Activated naive CD4-positive, alpha-beta T cell treated with anti-CD3 and anti-CD28 coated beads for 36 hours (primary cell): ENCODE data around the gene CCR6. TPM values are rescaled to one million over a fixed set of nuclear protein-coding genes. Genes with fewer than 3 reads are reported as not detected.
"Not testable (repeated sequence)": the region's sequence is repeated elsewhere in the genome, so short reads cannot be mapped to it uniquely, and the experiment has no call there.

Experiments
- CTCF ChIA-PET: fragments of 350-600 bp; sonication (Branson Sonifier 250); formaldehyde crosslinking; loops from one replicate; lab custom pipeline; 2021; ENCODE audit warnings: antibody characterized with exemption; lab: Charles Lee
- DNase-seq: peaks from one replicate; pipeline ENCODE4 v3.0.0-alpha.2; 2020
- H3K27ac Mint-ChIP-seq: one replicate; pipeline ENCODE4 v1.8.0; 2021; ENCODE audit warnings: mild to moderate bottlenecking, mixed read lengths
- H3K27me3 Mint-ChIP-seq: one replicate; pipeline ENCODE4 v1.8.0; 2021; ENCODE audit warnings: low read depth, mixed read lengths
- H3K36me3 Mint-ChIP-seq: one replicate; pipeline ENCODE4 v1.8.0; 2021; ENCODE audit warnings: low read depth, mixed read lengths
- H3K4me1 Mint-ChIP-seq: one replicate; pipeline ENCODE4 v1.8.0; 2021; ENCODE audit warnings: low read depth, mixed read lengths
- H3K4me3 Mint-ChIP-seq: one replicate; pipeline ENCODE4 v1.8.0; 2021; ENCODE audit warnings: mild to moderate bottlenecking, moderate library complexity, mixed read lengths
- H3K9me3 Mint-ChIP-seq: one replicate; pipeline ENCODE4 v1.8.0; 2021; ENCODE audit warnings: mixed read lengths
- intact Hi-C: fragments of 100-400 bp; cut with micrococcal nuclease; formaldehyde crosslinking; loops from one replicate; pipeline ENCODE4 v1.15.1; 2023
- total RNA-seq, 2 experiments: library from RNA; stranded (reverse); gene quantifications; one replicate each; pipeline ENCODE4 v1.2.3, GENCODE V29; 2021

Gene CCR6
- total RNA-seq, 2 experiments from 2014 or later: 0.31 to 0.37 TPM

GRCh38 chr6:167171300-167171699, 48.4 kb downstream of the CCR6 start:
- CTCF ChIA-PET, H3K27ac Mint-ChIP-seq, H3K4me3 Mint-ChIP-seq, H3K36me3 Mint-ChIP-seq, H3K27me3 Mint-ChIP-seq, intact Hi-C loops, DNase-seq, H3K4me1 Mint-ChIP-seq, H3K9me3 Mint-ChIP-seq: not testable (repeated sequence)

- CTCF ChIA-PET: not testable (repeated sequence)
Measured at GRCh38 chr6:167172011-167172410, 49.1 kb downstream of the CCR6 start.

GRCh38 chr6:167177271-167177670, 54.4 kb downstream of the CCR6 start:
- H3K9me3 Mint-ChIP-seq, H3K36me3 Mint-ChIP-seq, CTCF ChIA-PET, intact Hi-C loops, H3K4me1 Mint-ChIP-seq, H3K27me3 Mint-ChIP-seq, H3K4me3 Mint-ChIP-seq, H3K27ac Mint-ChIP-seq, DNase-seq: not testable (repeated sequence)

More at GRCh38 chr6:167172011-167172410, 49.1 kb downstream of the CCR6 start:
- H3K27me3 Mint-ChIP-seq, H3K36me3 Mint-ChIP-seq, H3K27ac Mint-ChIP-seq, H3K4me3 Mint-ChIP-seq, intact Hi-C loops, DNase-seq, H3K9me3 Mint-ChIP-seq, H3K4me1 Mint-ChIP-seq: not testable (repeated sequence)

- H3K27me3 Mint-ChIP-seq, intact Hi-C loops, H3K9me3 Mint-ChIP-seq, H3K27ac Mint-ChIP-seq, H3K4me1 Mint-ChIP-seq, CTCF ChIA-PET, H3K36me3 Mint-ChIP-seq, DNase-seq, H3K4me3 Mint-ChIP-seq: not testable (repeated sequence)
Measured at GRCh38 chr6:167178896-167179655, 56.2 kb downstream of the CCR6 start.

GRCh38 chr6:167180086-167180485, 57.2 kb downstream of the CCR6 start:
- H3K27ac Mint-ChIP-seq, H3K4me3 Mint-ChIP-seq, CTCF ChIA-PET, H3K4me1 Mint-ChIP-seq, DNase-seq, H3K36me3 Mint-ChIP-seq, H3K9me3 Mint-ChIP-seq, H3K27me3 Mint-ChIP-seq: not testable (repeated sequence)
- intact Hi-C loops: loop anchor here (5.0 kb wide), 2 partner anchors 112 to 717 kb away; partner anchors contain the start of gene UNC93A

- H3K36me3 Mint-ChIP-seq, DNase-seq, H3K27ac Mint-ChIP-seq, H3K4me3 Mint-ChIP-seq, H3K9me3 Mint-ChIP-seq, H3K27me3 Mint-ChIP-seq, H3K4me1 Mint-ChIP-seq, CTCF ChIA-PET: not testable (repeated sequence)
- intact Hi-C loops: loop anchor here (5.0 kb wide), 2 partner anchors 111 to 716 kb away; partner anchors contain the start of gene UNC93A
Measured at GRCh38 chr6:167181351-167181750, 58.5 kb downstream of the CCR6 start.

GRCh38 chr6:167182913-167183314, 60.0 kb downstream of the CCR6 start:
- H3K27me3 Mint-ChIP-seq, H3K27ac Mint-ChIP-seq: not testable (repeated sequence)

GRCh38 chr6:167185101-167185500, 62.2 kb downstream of the CCR6 start:
- H3K27ac Mint-ChIP-seq, H3K9me3 Mint-ChIP-seq, H3K27me3 Mint-ChIP-seq, intact Hi-C loops, H3K4me1 Mint-ChIP-seq, DNase-seq, CTCF ChIA-PET, H3K4me3 Mint-ChIP-seq, H3K36me3 Mint-ChIP-seq: not testable (repeated sequence)

More at GRCh38 chr6:167182913-167183314, 60.0 kb downstream of the CCR6 start:
- H3K36me3 Mint-ChIP-seq, DNase-seq, H3K9me3 Mint-ChIP-seq, H3K4me1 Mint-ChIP-seq, H3K4me3 Mint-ChIP-seq, CTCF ChIA-PET: not testable (repeated sequence)
- intact Hi-C loops: loop anchor here (5.0 kb wide), 2 partner anchors 109 to 714 kb away; partner anchors contain the start of gene UNC93A

- H3K27ac Mint-ChIP-seq, H3K9me3 Mint-ChIP-seq, H3K27me3 Mint-ChIP-seq, H3K4me1 Mint-ChIP-seq, H3K36me3 Mint-ChIP-seq, CTCF ChIA-PET, intact Hi-C loops, H3K4me3 Mint-ChIP-seq, DNase-seq: not testable (repeated sequence)
Measured at GRCh38 chr6:167187275-167187674, 64.4 kb downstream of the CCR6 start.

Other genes with a start within 250 kb of the CCR6 start
- gene RNASET2, start 166.5 kb upstream of the CCR6 start, total RNA-seq: 10 to 100 TPM; 74.1 to 75.6 TPM
- gene CEP43, start 123.7 kb upstream of the CCR6 start, total RNA-seq: 10 to 100 TPM; 19.6 to 20.3 TPM
- gene GPR31, start 34.9 kb downstream of the CCR6 start, total RNA-seq: not detected
- gene UNC93A, start 168.2 kb downstream of the CCR6 start, total RNA-seq: not detected
- gene TTLL2, start 202.0 kb downstream of the CCR6 start, total RNA-seq: not detected